Measurements from ENCODE around the gene OR11A1. TPM values are rescaled to one million over a fixed set of nuclear protein-coding genes. Genes with fewer than 3 reads are reported as not detected.

Gene OR11A1
- total and polyA plus RNA-seq, 10 donors: not detected

GRCh38 chr6:29502597-29502996 is 45.7 kb upstream of the OR11A1 start:
- Histone ChIP-seq H3K9me3 (no peaks in the 10 kb centered on the region), H3K4me1 (no peaks in the 10 kb centered on the region), H3K27ac (no peak overlapping the region), H3K4me3 (no peak overlapping the region), H3K27me3 (replicated peaks in 1 of 7) (peaks cover 0 to 32% (median 9%) of the 10 kb centered on the region in 7 donors), H3K36me3 (no peaks in the 10 kb centered on the region)
- DNase-seq: no peak
- 89 to 98% (median 93%) methylated on average over 5 of the region's 5 CpGs for WGBS, 5 donors
- TF ChIP-seq POLR2AphosphoS5 (IDR thresholded peaks at IDR 0.05) (no peak), CTCF (IDR thresholded peaks at IDR 0.05 in 8 of 11, conservative IDR thresholded peaks at IDR 0.05 in 3 of 11) (no peak), POLR2A (IDR thresholded peaks at IDR 0.05) (no peak)
- intact Hi-C loops (cut with DNase I; ENCODE audit: low total_unique reads): no loop called here

DNA sequence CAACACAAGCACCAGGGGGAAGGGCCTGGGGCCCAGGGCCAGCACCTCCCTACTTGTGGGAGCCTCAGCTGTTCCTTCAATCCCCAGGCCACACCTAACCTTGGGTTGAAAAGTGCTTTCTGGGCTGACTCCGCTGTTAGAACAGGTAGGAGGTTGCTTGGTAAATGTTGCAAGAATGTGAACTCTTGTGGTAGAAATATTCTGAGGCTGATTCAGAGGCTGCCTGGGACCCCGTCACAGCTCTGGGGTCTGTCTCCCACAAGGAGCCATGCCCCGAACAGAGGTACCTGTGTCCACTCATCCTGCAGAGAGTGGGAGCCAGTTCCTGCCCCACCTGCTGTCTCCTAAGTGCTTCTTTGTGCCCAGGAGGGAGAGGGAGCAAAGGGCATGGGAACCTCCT is 45.3 kb upstream of the OR11A1 start:
- DNase-seq: no peak
- H3K9me3 ChIP-seq: no peaks in the 10 kb centered on the region
- H3K4me1 ChIP-seq: no peaks in the 10 kb centered on the region
- WGBS, 5 donors: 66 to 98% (median 91%) methylated on average over 1 to 3 of the region's 3 CpGs
- H3K27me3 ChIP-seq (replicated peaks in 1 of 7): peaks cover 0 to 32% (median 9%) of the 10 kb centered on the region in 7 donors
- no peak overlapping the region for H3K4me3 ChIP-seq
- TF ChIP-seq CTCF (IDR thresholded peaks at IDR 0.05 in 8 of 11, conservative IDR thresholded peaks at IDR 0.05 in 3 of 11): no peak
- TF ChIP-seq POLR2AphosphoS5 (IDR thresholded peaks at IDR 0.05): no peak
- no peak for TF ChIP-seq POLR2A (IDR thresholded peaks at IDR 0.05)
- no peaks in the 10 kb centered on the region for H3K36me3 ChIP-seq
- intact Hi-C loops (cut with DNase I; ENCODE audit: low total_unique reads): no loop called here
- H3K27ac ChIP-seq: no peak overlapping the region

DNA sequence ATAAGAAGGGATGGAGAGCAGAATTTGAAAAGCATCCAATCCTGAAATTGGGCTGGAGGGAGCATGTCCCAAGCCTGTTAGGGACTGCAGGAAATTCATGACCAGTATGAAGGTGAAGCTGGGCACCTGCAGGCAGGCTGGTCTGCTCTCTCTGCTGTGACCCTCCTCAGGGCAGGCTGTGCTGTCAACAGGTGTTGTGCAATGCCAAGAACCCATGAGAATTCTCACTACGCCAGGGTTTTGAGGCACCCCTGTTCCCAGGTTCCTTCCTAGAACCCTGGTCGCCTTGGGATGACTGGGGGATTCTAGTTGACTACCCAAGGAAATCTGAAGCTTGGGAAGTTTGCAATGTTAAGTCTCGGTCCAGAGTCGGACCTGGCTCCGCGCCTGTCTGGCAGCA is 44.2 kb upstream of the OR11A1 start:
- no peak for DNase-seq
- Histone ChIP-seq H3K27me3 (replicated peaks in 1 of 7) (peaks cover 0 to 38% (median 9%) of the 10 kb centered on the region in 7 donors), H3K4me3 (no peak overlapping the region), H3K36me3 (no peaks in the 10 kb centered on the region), H3K9me3 (no peaks in the 10 kb centered on the region), H3K4me1 (no peaks in the 10 kb centered on the region), H3K27ac (no peak overlapping the region)
- TF ChIP-seq POLR2AphosphoS5 (IDR thresholded peaks at IDR 0.05) (no peak), CTCF (IDR thresholded peaks at IDR 0.05 in 8 of 11, conservative IDR thresholded peaks at IDR 0.05 in 3 of 11) (no peak), POLR2A (IDR thresholded peaks at IDR 0.05) (no peak)
- intact Hi-C loops (cut with DNase I; ENCODE audit: low total_unique reads): no loop called here
- WGBS, 5 donors: 88 to 96% (median 92%) methylated on average over 6 of the region's 6 CpGs

- Histone ChIP-seq H3K4me3 (no peak overlapping the region), H3K27me3 (replicated peaks in 1 of 7) (peaks cover 0 to 41% (median 9%) of the 10 kb centered on the region in 7 donors), H3K9me3 (no peaks in the 10 kb centered on the region), H3K27ac (no peak overlapping the region), H3K36me3 (no peaks in the 10 kb centered on the region), H3K4me1 (no peaks in the 10 kb centered on the region)
- TF ChIP-seq POLR2A (IDR thresholded peaks at IDR 0.05) (no peak), POLR2AphosphoS5 (IDR thresholded peaks at IDR 0.05) (no peak), CTCF (IDR thresholded peaks at IDR 0.05 in 8 of 11, conservative IDR thresholded peaks at IDR 0.05 in 3 of 11) (no peak)
- WGBS, 5 donors: 78 to 94% (median 89%) methylated on average over 8 of the region's 8 CpGs
- intact Hi-C loops (cut with DNase I; ENCODE audit: low total_unique reads): no loop called here
- no peak for DNase-seq
Measured at GRCh38 chr6:29500594-29500993, 43.7 kb upstream of the OR11A1 start.

Measured in spleen (tissue), 11 donors.